HL-60 (cell line): ENCODE results near the gene DIP2C.

Experiments
- GABPA ChIP-seq: IDR thresholded peaks from 2 replicates; pipeline ENCODE4 v1.6.1; 2012; ENCODE audit warnings: low read depth
- POLR2AphosphoS5 ChIP-seq: IDR thresholded peaks from 2 replicates; pipeline ENCODE4 v1.6.1; 2012; ENCODE audit warnings: low read depth
- TF ChIP-seq, protein P1 (sequence below): IDR thresholded peaks from one replicate; pipeline ENCODE4 v1.5.1; 2011; ENCODE audit warnings: low read length, control low read depth, inconsistent platforms; ENCODE audit not compliant: insufficient read depth
- TF ChIP-seq, protein P2 (sequence below): IDR thresholded peaks from 2 replicates; pipeline ENCODE4 v1.6.1; 2012; ENCODE audit warnings: low read depth; ENCODE audit not compliant: insufficient replicate concordance

DNA sequence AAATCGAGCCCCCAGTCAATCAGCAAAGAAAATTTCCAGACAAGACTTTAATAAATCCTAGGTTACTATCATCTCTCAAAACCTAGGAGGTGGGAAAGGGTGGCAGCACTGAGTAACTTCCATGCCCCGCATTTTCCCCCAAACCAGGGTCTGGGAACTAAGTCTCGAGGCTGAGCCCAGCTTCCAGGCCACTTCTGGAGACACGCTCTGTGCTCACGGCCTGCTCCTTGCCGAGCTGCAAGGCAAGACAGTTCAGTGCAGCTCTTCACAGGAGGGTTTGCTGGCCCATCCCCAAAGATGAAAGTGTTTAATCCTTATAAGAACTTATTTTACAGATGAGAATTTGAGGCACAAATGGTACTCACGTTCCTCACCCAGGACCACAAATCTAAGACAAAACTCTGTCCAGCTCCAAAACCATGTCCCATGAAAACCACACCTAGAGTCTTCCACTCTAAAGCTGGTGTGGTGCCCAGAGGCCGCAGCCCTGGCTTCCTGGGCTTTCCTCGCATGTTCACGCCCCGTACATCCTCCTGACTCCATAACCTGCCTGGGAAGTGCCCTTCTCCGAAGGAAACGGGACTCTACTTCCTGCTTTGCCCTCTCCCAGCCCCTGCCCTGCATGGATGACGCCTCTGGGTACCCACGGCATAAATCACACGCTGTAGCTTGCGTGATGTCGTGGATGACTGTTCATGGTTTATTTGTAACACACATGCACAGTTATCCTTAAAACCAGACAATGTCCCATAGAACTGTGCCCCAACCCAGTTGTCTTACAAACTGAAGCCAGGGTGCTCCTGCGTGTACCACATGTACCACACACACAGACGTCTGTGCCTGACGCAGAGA lies 201.2 kb downstream of the DIP2C start:
- TF ChIP-seq, protein P1, sequence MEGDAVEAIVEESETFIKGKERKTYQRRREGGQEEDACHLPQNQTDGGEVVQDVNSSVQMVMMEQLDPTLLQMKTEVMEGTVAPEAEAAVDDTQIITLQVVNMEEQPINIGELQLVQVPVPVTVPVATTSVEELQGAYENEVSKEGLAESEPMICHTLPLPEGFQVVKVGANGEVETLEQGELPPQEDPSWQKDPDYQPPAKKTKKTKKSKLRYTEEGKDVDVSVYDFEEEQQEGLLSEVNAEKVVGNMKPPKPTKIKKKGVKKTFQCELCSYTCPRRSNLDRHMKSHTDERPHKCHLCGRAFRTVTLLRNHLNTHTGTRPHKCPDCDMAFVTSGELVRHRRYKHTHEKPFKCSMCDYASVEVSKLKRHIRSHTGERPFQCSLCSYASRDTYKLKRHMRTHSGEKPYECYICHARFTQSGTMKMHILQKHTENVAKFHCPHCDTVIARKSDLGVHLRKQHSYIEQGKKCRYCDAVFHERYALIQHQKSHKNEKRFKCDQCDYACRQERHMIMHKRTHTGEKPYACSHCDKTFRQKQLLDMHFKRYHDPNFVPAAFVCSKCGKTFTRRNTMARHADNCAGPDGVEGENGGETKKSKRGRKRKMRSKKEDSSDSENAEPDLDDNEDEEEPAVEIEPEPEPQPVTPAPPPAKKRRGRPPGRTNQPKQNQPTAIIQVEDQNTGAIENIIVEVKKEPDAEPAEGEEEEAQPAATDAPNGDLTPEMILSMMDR: no peak
- TF ChIP-seq POLR2AphosphoS5 (no peak), GABPA (no peak)
- TF ChIP-seq, protein P2, sequence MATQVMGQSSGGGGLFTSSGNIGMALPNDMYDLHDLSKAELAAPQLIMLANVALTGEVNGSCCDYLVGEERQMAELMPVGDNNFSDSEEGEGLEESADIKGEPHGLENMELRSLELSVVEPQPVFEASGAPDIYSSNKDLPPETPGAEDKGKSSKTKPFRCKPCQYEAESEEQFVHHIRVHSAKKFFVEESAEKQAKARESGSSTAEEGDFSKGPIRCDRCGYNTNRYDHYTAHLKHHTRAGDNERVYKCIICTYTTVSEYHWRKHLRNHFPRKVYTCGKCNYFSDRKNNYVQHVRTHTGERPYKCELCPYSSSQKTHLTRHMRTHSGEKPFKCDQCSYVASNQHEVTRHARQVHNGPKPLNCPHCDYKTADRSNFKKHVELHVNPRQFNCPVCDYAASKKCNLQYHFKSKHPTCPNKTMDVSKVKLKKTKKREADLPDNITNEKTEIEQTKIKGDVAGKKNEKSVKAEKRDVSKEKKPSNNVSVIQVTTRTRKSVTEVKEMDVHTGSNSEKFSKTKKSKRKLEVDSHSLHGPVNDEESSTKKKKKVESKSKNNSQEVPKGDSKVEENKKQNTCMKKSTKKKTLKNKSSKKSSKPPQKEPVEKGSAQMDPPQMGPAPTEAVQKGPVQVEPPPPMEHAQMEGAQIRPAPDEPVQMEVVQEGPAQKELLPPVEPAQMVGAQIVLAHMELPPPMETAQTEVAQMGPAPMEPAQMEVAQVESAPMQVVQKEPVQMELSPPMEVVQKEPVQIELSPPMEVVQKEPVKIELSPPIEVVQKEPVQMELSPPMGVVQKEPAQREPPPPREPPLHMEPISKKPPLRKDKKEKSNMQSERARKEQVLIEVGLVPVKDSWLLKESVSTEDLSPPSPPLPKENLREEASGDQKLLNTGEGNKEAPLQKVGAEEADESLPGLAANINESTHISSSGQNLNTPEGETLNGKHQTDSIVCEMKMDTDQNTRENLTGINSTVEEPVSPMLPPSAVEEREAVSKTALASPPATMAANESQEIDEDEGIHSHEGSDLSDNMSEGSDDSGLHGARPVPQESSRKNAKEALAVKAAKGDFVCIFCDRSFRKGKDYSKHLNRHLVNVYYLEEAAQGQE: no peak
